Endothelial cell (in vitro differentiated cells): ENCODE results near the gene ARHGEF33. TPM values are rescaled to one million over a fixed set of nuclear protein-coding genes. Genes with fewer than 3 reads are reported as not detected.

Source experiments
- DNase-seq: peaks from one replicate; pipeline ENCODE4 v3.0.0; 2021; ENCODE audit warnings: low spot score
- H3K27ac Mint-ChIP-seq: one replicate; pipeline ENCODE4 v1.8.0; 2021; ENCODE audit warnings: mixed read lengths, inconsistent platforms; ENCODE audit not compliant: unreplicated experiment
- H3K27me3 Mint-ChIP-seq: one replicate; pipeline ENCODE4 v1.8.0; 2021; ENCODE audit warnings: mild to moderate bottlenecking, moderate library complexity, mixed read lengths, inconsistent platforms; ENCODE audit not compliant: unreplicated experiment
- H3K36me3 Mint-ChIP-seq: one replicate; pipeline ENCODE4 v1.8.0; 2021; ENCODE audit warnings: mild to moderate bottlenecking, low read depth, mixed read lengths, inconsistent platforms; ENCODE audit not compliant: unreplicated experiment
- H3K4me1 Mint-ChIP-seq: one replicate; pipeline ENCODE4 v1.8.0; 2021; ENCODE audit warnings: mild to moderate bottlenecking, mixed read lengths, inconsistent platforms; ENCODE audit not compliant: unreplicated experiment
- H3K4me3 Mint-ChIP-seq: one replicate; pipeline ENCODE4 v1.8.0; 2021; ENCODE audit warnings: mild to moderate bottlenecking, mixed read lengths, inconsistent platforms; ENCODE audit not compliant: unreplicated experiment
- H3K9me3 Mint-ChIP-seq: one replicate; pipeline ENCODE4 v1.8.0; 2021; ENCODE audit warnings: mixed read lengths, inconsistent platforms; ENCODE audit not compliant: unreplicated experiment
- total RNA-seq: library from RNA; stranded (reverse); fragmentation: NEBNext Ultra II Directional; extraction: Animal tissue kit (Norgen Biotek cat#: 25700); gene quantifications from one replicate; pipeline ENCODE4 v1.2.1, GENCODE V29; 2021; ENCODE audit not compliant: unreplicated experiment
- TF ChIP-seq, protein P1 (sequence below): fragments of 200-600 bp; sonication (generic); IDR thresholded peaks from one replicate; pipeline ENCODE4 v1.5.0; 2021; ENCODE audit warnings: antibody characterized with exemption; ENCODE audit not compliant: unreplicated experiment

Gene ARHGEF33
- total RNA-seq, 1 donor from 2014 or later: 0.69 TPM

DNA sequence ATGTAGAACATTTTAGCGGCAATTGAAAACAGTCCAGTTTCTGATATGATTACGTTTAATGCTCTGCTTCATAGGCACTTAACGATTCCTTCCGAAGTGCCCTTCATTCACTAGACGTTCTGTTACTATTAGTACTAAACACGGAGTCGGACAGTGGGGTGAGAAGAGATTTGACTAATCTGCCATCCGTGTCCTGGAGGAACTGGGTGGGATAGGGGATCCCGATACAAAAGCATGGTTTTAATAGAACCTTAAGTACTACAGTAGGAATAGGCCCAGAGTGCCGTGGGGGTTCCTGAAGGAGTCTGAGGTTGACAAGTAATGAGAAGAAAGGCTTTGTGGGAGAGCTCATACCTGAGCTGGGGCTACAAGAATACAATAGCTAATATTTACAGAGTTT lies 13.3 kb upstream of the ARHGEF33 start:
- TF ChIP-seq, protein P1, sequence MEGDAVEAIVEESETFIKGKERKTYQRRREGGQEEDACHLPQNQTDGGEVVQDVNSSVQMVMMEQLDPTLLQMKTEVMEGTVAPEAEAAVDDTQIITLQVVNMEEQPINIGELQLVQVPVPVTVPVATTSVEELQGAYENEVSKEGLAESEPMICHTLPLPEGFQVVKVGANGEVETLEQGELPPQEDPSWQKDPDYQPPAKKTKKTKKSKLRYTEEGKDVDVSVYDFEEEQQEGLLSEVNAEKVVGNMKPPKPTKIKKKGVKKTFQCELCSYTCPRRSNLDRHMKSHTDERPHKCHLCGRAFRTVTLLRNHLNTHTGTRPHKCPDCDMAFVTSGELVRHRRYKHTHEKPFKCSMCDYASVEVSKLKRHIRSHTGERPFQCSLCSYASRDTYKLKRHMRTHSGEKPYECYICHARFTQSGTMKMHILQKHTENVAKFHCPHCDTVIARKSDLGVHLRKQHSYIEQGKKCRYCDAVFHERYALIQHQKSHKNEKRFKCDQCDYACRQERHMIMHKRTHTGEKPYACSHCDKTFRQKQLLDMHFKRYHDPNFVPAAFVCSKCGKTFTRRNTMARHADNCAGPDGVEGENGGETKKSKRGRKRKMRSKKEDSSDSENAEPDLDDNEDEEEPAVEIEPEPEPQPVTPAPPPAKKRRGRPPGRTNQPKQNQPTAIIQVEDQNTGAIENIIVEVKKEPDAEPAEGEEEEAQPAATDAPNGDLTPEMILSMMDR: no peak
- Mint-ChIP-seq H3K27ac (peak overlapping the region; percentile 90), H3K36me3 (no peaks in the 10 kb centered on the region), H3K9me3 (no peaks in the 10 kb centered on the region), H3K4me3 (peak overlapping the region; percentile 99), H3K27me3 (peaks cover 4% of the 10 kb centered on the region), H3K4me1 (peaks cover 14% of the 10 kb centered on the region)
- peak; percentile 4 for DNase-seq

DNA sequence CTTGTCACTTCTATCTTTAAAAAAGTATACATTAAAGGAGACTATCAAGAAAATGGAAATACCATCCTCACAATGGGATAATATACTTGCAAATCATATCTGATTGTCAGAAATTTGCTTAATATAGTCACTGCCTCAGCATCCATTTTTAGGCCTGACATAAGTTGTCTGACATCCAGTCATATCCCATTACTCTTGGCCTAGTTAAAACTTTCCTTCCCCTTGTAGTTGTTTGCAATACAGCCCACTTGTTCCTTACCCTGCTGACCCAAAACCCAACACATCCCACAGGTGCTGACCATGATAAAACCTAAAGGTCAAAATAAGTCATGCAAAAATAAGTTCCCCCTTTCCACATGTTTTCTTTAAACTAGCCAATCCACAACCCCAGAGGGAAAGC lies 3.6 kb upstream of the ARHGEF33 start:
- Mint-ChIP-seq H3K4me3 (no peak overlapping the region), H3K36me3 (no peaks in the 10 kb centered on the region), H3K9me3 (no peaks in the 10 kb centered on the region), H3K27ac (no peak overlapping the region), H3K4me1 (no peaks in the 10 kb centered on the region), H3K27me3 (no peaks in the 10 kb centered on the region)
- no peak for DNase-seq
- TF ChIP-seq, protein P1: no peak

DNA sequence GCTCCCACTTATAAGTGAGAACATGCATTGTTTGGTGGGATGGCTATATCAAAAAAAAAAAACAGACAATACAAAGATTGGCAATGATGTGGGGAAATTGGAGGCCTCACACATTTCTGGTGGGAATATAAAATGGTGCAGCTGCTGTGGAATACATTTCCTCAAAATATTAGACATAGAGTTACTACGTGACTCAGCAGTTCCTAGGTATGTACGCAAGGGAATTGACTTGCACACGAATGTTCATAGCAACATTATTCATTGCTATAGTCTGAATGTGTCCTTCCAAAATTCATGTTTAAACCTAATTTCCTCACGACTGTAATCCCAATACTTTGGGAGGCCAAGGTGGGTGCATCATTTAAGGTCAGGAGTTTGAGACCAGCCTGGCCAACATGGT lies 2.3 kb upstream of the ARHGEF33 start:
- TF ChIP-seq, protein P1: no peak
- H3K9me3 Mint-ChIP-seq: no peaks in the 10 kb centered on the region
- no peaks in the 10 kb centered on the region for H3K36me3 Mint-ChIP-seq
- no peak overlapping the region for H3K4me3 Mint-ChIP-seq
- H3K27me3 Mint-ChIP-seq: no peaks in the 10 kb centered on the region
- no peaks in the 10 kb centered on the region for H3K4me1 Mint-ChIP-seq
- DNase-seq: no peak
- no peak overlapping the region for H3K27ac Mint-ChIP-seq

DNA sequence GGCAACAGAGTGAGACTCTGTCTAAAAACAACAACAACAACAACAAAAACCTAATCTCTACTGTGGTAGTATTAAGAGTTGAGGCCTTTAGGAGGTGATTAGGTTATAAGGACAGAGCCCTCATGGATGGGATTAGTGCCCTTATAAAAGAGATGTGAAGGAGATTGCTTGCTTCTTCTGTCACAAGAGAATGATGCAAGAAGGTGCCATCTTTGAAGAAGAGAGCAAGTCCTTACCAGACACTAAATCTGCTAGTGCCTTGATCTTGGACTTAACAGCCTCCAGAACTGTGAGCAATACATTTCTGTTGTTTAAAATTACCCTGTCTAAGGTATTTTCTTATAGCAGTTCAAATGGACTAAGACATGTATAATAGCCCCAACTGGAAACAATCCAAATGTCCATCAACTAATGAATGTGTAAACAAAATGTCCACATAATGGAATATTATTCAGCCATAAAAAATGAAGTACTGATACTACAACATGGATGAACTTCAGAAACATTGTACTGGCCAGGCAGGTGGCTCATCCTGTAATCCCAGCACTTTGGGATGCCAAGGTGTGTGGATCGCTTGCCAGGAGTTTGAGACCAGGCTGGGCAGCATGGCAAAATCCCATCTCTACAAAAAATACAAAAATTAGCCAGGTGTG lies 1.6 kb upstream of the ARHGEF33 start:
- Mint-ChIP-seq H3K27ac (no peak overlapping the region), H3K36me3 (no peaks in the 10 kb centered on the region), H3K4me1 (no peaks in the 10 kb centered on the region), H3K4me3 (no peak overlapping the region), H3K27me3 (no peaks in the 10 kb centered on the region), H3K9me3 (no peaks in the 10 kb centered on the region)
- no peak for DNase-seq
- TF ChIP-seq, protein P1: no peak

DNA sequence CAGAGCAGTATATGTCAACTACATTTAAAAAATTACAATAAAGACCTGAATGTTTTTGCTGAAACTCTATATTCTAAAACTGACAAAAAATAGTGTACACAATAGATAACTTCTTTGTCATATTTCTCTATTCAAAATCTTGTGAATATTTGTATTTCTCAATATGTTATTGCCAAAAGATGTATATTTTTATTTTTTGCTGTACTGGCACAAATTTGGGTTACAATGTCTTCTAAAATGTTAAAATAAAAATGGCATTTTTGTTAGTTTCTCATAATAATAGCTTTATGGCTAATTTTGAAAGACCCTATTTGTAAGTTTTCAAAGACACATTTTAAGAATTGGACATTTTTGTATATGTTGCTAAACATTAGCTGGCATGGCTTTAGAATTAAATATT lies 630 bp upstream of the ARHGEF33 start:
- Mint-ChIP-seq H3K36me3 (no peaks in the 10 kb centered on the region), H3K9me3 (no peaks in the 10 kb centered on the region), H3K4me1 (no peaks in the 10 kb centered on the region), H3K27ac (no peak overlapping the region), H3K4me3 (no peak overlapping the region), H3K27me3 (no peaks in the 10 kb centered on the region)
- TF ChIP-seq, protein P1: no peak
- no peak for DNase-seq
